SIG-M5 treated with dmso at 0.1 percent for 504 hours (cell line): ENCODE measurements around the gene NME3.
"Not testable (repeated sequence)": the region's sequence is repeated elsewhere in the genome, so short reads cannot be mapped to it uniquely, and the experiment has no call there.

Experiments used
- DNase-seq: peaks from one replicate; lab custom pipeline; 2025; ENCODE audit not compliant: unreplicated experiment; lab: John Stamatoyannopoulos, UW

NME3 gene

GRCh38 chr16:1771188-1771863 is at the start of gene NME3:
NME3 (minus strand) TSS chr16:1771543; CDS start chr16:1771534, 9 bp downstream.
- DNase-seq = peak; percentile 50

DNA sequence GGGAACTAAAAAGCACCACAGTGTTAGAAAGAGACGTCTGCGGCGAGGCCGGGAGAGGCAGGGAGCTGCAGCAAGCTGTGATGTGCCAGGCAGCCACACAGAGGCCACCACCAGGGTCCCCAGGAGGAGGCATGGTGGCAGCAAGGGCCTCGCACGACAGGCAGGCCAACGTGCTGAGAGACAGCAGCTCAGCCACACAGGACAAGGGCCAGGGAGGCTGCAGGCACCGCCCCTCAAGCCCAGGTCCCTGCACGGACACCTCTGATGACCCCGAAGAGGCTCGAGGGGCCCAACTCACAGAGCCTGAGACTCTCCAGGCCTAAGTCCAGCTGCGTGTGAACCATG is 49.6 kb upstream of the NME3 start:
- no peak for DNase-seq

- DNase-seq = no peak
Measured at GRCh38 chr16:1820096-1820945, 49.0 kb upstream of the NME3 start.

GRCh38 chr16:1819611-1820010 is 48.3 kb upstream of the NME3 start:
- no peak for DNase-seq

GRCh38 chr16:1818873-1819525 is 47.7 kb upstream of the NME3 start:
- DNase-seq = no peak

DNA sequence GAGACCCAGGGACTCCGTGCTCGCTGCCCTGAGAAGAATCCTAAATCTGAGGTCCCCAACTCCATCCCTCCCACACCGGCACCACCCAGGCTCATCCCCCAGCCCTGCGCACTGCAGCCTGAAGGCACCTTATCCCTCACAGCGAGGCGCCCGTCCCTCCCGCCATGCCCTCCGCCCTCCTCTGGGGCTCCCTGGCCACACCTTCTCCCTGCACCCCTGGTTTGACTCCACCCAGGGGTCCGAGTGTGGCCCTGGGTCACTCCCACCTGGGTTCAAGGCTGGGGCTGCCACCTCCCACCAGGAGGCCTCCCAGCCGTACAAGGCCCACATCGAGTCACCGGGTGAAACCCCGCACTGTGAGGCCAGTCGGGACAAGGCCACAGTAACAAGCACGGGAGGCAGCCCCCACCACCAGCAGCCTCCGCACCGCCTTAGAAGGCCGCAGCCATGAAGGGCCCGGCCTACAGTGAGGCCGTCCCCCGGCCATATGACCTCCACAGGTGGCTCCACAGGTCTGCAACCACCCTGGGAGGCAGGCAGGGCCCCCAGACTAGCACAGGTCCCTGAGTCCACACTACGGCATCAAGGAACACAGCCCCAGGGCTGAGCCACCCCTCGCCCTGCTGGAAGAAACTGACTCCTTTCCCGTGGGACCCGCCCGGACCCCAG is 47.0 kb upstream of the NME3 start:
- no peak for DNase-seq

DNA sequence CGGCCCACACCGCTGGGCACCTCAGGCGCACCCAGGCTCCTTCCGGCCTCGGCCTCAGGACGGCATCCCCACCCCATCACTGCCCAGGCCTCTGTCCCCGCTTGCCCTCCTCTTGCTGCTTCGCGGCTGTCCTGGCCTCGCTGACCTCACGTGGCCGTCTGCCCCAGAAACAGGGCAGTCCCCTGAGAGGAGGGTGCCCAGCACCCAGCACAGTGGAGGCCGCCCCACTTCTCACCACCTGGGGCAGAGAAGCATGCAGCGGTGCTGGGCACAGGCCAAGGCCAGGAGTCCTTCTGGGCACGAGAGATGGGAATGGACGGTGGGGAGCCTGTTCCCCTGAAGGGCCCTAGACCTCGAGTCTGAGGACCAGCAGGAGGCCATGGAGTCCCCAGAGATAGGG is 46.4 kb upstream of the NME3 start:
- no peak for DNase-seq

DNA sequence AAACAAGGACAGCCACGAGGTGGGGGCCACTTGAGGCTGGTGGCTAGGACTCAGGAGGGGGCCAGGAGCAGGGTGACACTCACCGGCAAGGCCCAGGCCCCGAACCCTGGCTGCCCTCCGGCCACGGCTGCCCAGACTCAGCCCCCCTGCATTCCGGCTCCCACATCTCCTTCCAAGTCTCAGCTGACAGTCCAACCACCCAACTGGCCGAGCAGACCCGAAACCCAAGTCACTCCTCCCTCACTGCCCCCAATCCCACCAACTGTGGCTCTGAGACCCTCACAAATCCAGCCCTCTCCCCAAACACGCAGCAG is 45.9 kb upstream of the NME3 start:
- DNase-seq = no peak

GRCh38 chr16:1816396-1817275 is 45.3 kb upstream of the NME3 start:
- DNase-seq = no peak

GRCh38 chr16:1815461-1815860 is 44.1 kb upstream of the NME3 start:
- DNase-seq = no peak

DNA sequence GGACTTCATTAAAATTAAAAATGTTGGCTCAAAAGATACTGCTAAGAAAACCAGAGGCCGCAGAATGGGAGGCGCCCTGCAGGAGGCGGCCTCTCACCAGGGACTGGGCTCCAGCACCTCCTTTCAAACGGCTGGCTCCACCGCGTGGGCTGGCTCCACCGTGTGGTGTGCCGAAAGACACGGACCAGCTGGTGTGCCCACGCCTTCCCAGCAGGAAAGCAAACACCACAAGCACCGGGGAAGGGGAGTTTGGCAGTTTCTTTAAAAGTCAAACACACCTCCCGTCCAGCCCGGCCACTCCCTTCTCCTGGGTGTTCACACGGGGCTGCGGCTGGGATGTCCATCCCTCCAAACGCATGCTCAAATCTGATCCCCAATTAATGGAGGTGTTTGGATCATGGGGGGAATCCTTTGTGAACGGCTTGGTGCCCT is 41.4 kb upstream of the NME3 start:
- DNase-seq = peak; percentile 27

GRCh38 chr16:1810536-1810935 is 39.2 kb upstream of the NME3 start:
- no peak for DNase-seq

GRCh38 chr16:1810106-1810505 is 38.8 kb upstream of the NME3 start:
- no peak for DNase-seq

- no peak for DNase-seq
Measured at GRCh38 chr16:1809281-1809801, 38.0 kb upstream of the NME3 start.

GRCh38 chr16:1808691-1809090 is 37.3 kb upstream of the NME3 start:
- no peak for DNase-seq

- no peak for DNase-seq
Measured at GRCh38 chr16:1807626-1808025, 36.3 kb upstream of the NME3 start.

- DNase-seq = no peak
Measured at GRCh38 chr16:1800701-1801100, 29.4 kb upstream of the NME3 start.

GRCh38 chr16:1799263-1799662 is 27.9 kb upstream of the NME3 start:
- DNase-seq = not testable (repeated sequence)

DNA sequence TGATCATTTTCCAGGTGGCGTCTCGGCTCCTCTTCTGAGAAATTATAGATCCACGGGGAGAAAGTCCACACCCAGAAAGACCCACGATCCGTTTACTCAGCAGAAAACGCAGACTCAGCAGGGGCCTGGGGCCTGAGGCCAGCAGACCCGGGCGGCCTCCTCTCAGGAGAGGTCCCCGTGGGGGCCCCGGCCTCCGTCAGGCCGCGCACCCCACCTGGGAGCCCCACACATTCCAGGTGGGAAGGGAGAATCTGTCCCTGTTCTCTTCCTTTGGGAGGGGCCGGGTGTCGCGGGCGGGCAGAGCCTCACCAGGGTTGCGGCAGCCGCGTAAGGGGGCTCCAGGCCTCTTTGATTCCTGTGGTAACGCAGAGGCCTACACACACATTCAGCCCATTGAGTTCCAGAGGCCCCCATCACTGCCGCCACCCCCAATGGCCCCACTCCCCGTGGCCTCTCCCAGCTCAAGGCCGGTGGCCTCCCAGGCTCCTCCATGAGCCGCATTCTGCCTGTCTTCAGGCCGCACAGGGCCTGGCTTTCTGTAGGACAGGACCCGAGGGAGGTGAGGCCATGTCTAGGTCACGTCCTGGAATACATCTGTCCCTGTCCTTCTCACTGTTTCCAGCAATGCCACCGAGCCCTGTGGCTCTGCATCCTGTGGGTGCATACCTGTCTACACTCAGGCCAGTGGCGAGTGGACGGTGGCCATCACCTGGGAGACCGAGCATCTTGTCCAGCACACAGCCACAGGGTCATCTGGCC is 23.7 kb upstream of the NME3 start:
- no peak for DNase-seq
